Vagina (tissue), 2 donors: ENCODE measurements around the gene CAP1. TPM values are rescaled to one million over a fixed set of nuclear protein-coding genes. Genes with fewer than 3 reads are reported as not detected.

ENCODE experiments used
- DNase-seq, 2 donors: peaks; one replicate each; pipeline ENCODE4 v3.0.0-alpha.2; 2017; ENCODE audit errors: extremely low spot score in 2 of 2
- H3K27ac ChIP-seq: fragments of 200-600 bp; sonication (generic); one replicate; pipeline ENCODE4 v1.5.1; 2019
- H3K27me3 ChIP-seq: fragments of 200-600 bp; sonication (generic); one replicate; pipeline ENCODE4 v1.5.1; 2019
- H3K36me3 ChIP-seq, 2 donors: fragments of 200-600 bp; sonication (generic); one replicate each; pipeline ENCODE4 v1.5.1; 2017 to 2019
- H3K4me1 ChIP-seq: fragments of 200-600 bp; sonication (generic); one replicate; pipeline ENCODE4 v1.5.1; 2019
- H3K4me3 ChIP-seq, 2 donors: fragments of 200-600 bp; sonication (generic); 1 replicate in 1 of 2; 2 replicates in 1 of 2; pipeline ENCODE4 v1.5.1; 2016 to 2019
- H3K9me3 ChIP-seq: fragments of 200-600 bp; sonication (generic); one replicate; pipeline ENCODE4 v1.5.1; 2019
- CTCF ChIP-seq, 3 experiments: fragments of 450-650 bp in 2 of 3; fragments of 200-600 bp in 1 of 3; sonication (generic) in 1 of 3; IDR thresholded peaks; one replicate each; pipeline ENCODE4 v1.5.1; 2017 to 2019; ENCODE audit warnings: antibody characterized with exemption in 3 of 3, mild to moderate bottlenecking in 2 of 3, moderate library complexity in 2 of 3
- POLR2A ChIP-seq, 2 donors: fragments of 450-650 bp; IDR thresholded peaks; one replicate each; pipeline ENCODE4 v1.6.1; 2017; ENCODE audit warnings: antibody characterized with exemption in 2 of 2, mild to moderate bottlenecking in 2 of 2, moderate library complexity in 2 of 2
- POLR2AphosphoS5 ChIP-seq, 2 donors: sonication (generic); formaldehyde crosslinking; IDR thresholded peaks; one replicate each; pipeline ENCODE4 v1.9.0; 2017; ENCODE audit warnings: antibody characterized with exemption in 2 of 2, mild to moderate bottlenecking in 2 of 2, low read depth in 1 of 2; ENCODE audit not compliant: insufficient read depth in 1 of 2
- intact Hi-C: fragments of 100-400 bp; cut with DNase I; formaldehyde crosslinking; loops from one replicate; pipeline ENCODE4 v1.15.1; 2023
- total RNA-seq: library from RNA; depleted of rRNA; stranded (reverse); fragments of >200 nt; gene quantifications from one replicate; pipeline ENCODE4 v1.2.3, GENCODE V29; 2016

CAP1 gene
- total RNA-seq, 1 donor from 2014 or later = 206 TPM

GRCh38 chr1:40064797-40065499 is 24.4 kb downstream of the CAP1 start:
- Histone ChIP-seq H3K9me3 (no peaks in the 10 kb centered on the region), H3K36me3 (peaks cover 4 to 100% of the 10 kb centered on the region in 2 donors), H3K4me3 (no peak overlapping the region), H3K27ac (no peak overlapping the region), H3K4me1 (peaks cover 8% of the 10 kb centered on the region), H3K27me3 (no peaks in the 10 kb centered on the region)
- intact Hi-C loops = no loop called here
- DNase-seq = no peak
- no peak for TF ChIP-seq POLR2A (IDR thresholded peaks at IDR 0.05)
- TF ChIP-seq CTCF (IDR thresholded peaks at IDR 0.05) = no peak
- TF ChIP-seq POLR2AphosphoS5 (IDR thresholded peaks at IDR 0.05; ENCODE audit: insufficient read depth in 1 of 2, low read depth in 1 of 2) = no peak

- Histone ChIP-seq H3K36me3 (peaks cover 9 to 100% of the 10 kb centered on the region in 2 donors), H3K4me1 (no peaks in the 10 kb centered on the region), H3K27me3 (no peaks in the 10 kb centered on the region), H3K9me3 (no peaks in the 10 kb centered on the region), H3K4me3 (no peak overlapping the region), H3K27ac (no peak overlapping the region)
- TF ChIP-seq CTCF (IDR thresholded peaks at IDR 0.05) (no peak), POLR2A (IDR thresholded peaks at IDR 0.05) (no peak), POLR2AphosphoS5 (IDR thresholded peaks at IDR 0.05; ENCODE audit: insufficient read depth in 1 of 2, low read depth in 1 of 2) (no peak)
- intact Hi-C loops = no loop called here
- no peak for DNase-seq
Measured at GRCh38 chr1:40067023-40067422, 26.5 kb downstream of the CAP1 start.

- intact Hi-C loops = no loop called here
- H3K4me3 ChIP-seq = no peak overlapping the region
- H3K4me1 ChIP-seq = no peaks in the 10 kb centered on the region
- H3K9me3 ChIP-seq = no peaks in the 10 kb centered on the region
- H3K36me3 ChIP-seq = peaks cover 9 to 98% of the 10 kb centered on the region in 2 donors
- TF ChIP-seq POLR2AphosphoS5 (IDR thresholded peaks at IDR 0.05; ENCODE audit: insufficient read depth in 1 of 2, low read depth in 1 of 2) (no peak), CTCF (IDR thresholded peaks at IDR 0.05) (no peak), POLR2A (IDR thresholded peaks at IDR 0.05) (no peak)
- H3K27ac ChIP-seq = no peak overlapping the region
- no peaks in the 10 kb centered on the region for H3K27me3 ChIP-seq
- no peak for DNase-seq
Measured at GRCh38 chr1:40067851-40068250, 27.3 kb downstream of the CAP1 start.

GRCh38 chr1:40072142-40072541 is 31.6 kb downstream of the CAP1 start:
- H3K4me1 ChIP-seq = peaks cover 7% of the 10 kb centered on the region
- H3K4me3 ChIP-seq = no peak overlapping the region
- TF ChIP-seq CTCF (IDR thresholded peaks at IDR 0.05) (no peak), POLR2A (IDR thresholded peaks at IDR 0.05) (no peak), POLR2AphosphoS5 (IDR thresholded peaks at IDR 0.05; ENCODE audit: insufficient read depth in 1 of 2, low read depth in 1 of 2) (no peak)
- no peak for DNase-seq
- no peak overlapping the region for H3K27ac ChIP-seq
- intact Hi-C loops = no loop called here
- no peaks in the 10 kb centered on the region for H3K27me3 ChIP-seq
- peaks cover 9 to 81% of the 10 kb centered on the region in 2 donors for H3K36me3 ChIP-seq
- no peaks in the 10 kb centered on the region for H3K9me3 ChIP-seq

- Histone ChIP-seq H3K27me3 (no peaks in the 10 kb centered on the region), H3K9me3 (no peaks in the 10 kb centered on the region), H3K36me3 (peaks cover 9 to 72% of the 10 kb centered on the region in 2 donors), H3K27ac (no peak overlapping the region), H3K4me3 (no peak overlapping the region), H3K4me1 (peaks cover 7% of the 10 kb centered on the region)
- TF ChIP-seq POLR2AphosphoS5 (IDR thresholded peaks at IDR 0.05; ENCODE audit: insufficient read depth in 1 of 2, low read depth in 1 of 2) = no peak
- no peak for TF ChIP-seq POLR2A (IDR thresholded peaks at IDR 0.05)
- no peak for TF ChIP-seq CTCF (IDR thresholded peaks at IDR 0.05)
- DNase-seq = no peak
- intact Hi-C loops = no loop called here
Measured at GRCh38 chr1:40073062-40073461, 32.5 kb downstream of the CAP1 start.
